Stimulated activated CD4-positive, alpha-beta T cell treated with anti-CD3 and anti-CD28 coated beads, Interleukin-15, amount 100 ng/mL, for 1 hour (primary cell): ENCODE results near the gene IDH2.

Experiments used
- DNase-seq, 2 donors: peaks; one replicate each; pipeline ENCODE4 v3.0.0-alpha.2; 2020; ENCODE audit warnings: low read depth in 1 of 2, low spot score in 1 of 2

The IDH2 gene

DNA sequence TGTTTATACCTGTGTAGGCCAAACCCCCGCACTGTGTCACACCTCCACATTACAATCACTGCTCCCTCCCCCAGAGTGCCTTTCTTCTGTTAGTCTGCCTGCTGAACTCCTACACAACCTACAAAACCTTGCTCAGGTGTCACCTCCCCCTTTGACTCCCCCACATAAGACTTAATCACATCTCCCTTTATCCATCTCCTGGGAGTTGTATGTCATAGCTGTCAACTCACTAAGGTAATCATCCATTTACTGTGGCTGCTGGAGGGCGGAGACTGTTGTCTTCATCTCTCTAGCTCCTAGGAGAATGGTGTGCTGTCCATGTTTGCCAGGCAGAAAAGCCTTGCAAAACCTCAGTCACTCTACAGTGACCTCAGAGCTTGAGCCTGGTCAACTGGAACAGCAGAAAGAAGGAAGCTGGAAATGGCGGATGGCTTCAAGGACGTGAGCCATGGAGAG lies 57.3 kb downstream of the IDH2 start:
- no peak for DNase-seq

DNA sequence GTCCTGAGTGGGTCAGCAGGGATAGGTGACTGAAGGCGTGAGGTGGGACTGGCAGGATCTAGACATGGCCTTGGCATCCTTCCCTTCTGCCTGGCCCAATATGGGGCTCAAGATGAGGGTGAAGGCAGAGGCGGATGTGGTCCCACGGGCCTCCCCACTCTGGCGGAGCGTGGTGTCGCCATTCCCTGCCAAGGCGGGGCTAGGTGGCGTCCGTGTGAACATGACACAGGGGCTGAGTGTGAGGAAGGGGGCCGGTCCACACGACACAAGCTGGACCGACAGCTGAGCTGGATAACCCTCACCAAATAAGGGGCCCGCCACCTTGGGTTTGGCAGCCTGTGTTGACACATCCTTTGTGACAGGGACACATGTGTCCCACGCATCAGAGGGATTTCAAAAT lies 58.1 kb downstream of the IDH2 start:
- no peak for DNase-seq

DNA sequence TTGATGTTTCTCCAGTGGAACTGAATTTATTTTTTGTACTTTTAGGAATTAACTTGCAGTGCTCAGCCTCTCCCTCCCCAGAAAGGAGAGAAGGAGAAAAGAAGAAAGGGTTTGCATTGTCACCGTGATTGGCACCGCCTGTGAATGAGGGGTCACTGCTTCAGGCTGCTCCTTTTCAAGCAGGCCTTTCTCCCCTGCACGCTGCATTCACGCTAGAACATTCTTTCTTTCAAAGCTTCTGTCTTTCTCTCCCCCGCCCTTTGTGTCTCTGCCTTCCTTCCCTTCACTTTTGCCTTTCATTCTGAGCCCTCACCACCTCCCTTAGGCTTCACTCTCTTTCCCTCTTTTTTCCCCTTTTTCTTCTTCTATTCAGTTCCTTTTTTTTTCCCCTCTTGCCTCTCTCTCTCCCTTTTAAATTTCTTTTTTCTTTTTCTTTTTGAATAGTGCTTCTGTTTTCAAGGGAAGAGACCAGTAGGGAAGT lies 58.7 kb downstream of the IDH2 start:
- no peak for DNase-seq

DNA sequence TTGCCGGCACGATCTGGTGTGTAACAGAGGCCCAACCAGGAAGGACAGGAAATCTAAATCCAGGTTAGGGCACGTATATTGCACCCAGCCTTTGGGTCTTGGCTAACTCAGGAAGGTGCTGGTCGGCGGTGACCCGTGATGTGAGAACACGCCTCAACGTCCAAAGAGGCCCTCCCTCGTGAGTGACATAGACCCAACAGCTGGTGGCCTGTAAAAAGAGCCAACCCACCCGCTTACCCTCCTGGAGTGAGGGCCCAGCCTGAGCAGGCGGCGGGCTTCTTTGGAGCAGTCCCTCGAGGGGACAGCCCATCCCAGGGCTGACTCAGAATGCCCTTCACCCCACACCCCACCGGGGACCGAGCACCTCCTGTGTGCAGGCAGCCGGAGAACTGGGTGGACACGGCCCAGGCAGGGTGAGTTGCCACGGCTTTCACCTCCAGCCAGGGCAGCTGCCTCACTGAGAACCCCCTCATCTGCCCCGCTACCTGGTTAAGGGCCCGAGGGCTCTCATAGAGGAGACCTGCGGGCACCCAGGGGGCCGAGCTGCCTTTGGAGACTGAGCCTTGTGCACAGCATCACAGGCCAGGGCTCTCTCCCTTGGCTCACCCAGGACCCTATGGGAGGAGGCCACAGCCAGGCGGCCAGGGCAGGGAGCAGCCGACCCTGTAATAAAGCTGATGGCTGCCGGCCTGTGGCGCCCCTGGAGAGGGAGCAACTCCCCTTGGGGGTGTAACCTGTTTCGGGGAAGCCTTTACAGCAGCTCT lies 59.3 kb downstream of the IDH2 start:
- no peak for DNase-seq

DNA sequence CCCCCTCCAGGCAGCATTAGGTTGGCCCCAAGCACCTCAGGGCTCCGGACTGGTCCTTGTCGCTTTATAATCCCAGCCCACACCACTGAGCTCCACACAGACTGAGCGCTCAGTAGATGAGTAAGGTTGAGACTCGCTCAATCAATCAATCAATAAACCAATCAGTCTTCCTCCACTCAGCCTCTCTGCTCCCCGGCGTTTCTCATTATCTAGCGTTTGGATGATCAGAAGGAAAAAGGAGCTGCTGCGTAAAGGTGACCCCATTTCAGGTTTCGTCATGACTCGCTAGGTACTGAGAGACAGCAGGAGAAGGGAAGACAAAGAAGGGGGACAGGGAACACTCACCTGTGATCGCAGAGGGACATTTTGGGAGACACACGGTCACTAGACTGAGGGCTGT lies 59.9 kb downstream of the IDH2 start:
- no peak for DNase-seq

DNA sequence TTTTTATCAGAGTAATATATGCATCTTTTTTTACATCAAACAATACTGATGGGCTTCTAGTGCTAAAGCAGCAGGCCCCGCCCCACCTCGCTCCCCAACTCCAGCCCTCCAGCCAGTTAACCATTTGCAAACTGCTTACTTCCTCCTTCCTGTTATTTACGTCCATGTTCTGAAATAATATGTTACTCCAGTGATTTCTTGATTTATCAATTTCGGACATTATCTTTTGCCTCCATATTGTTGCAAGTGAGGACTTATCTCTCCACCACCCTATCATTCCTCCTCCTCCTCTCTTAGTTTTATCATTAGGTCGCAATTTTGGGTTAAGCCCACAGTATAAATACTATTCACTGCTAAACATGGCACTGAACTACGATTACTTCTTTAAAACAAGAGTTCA lies 61.6 kb downstream of the IDH2 start:
- DNase-seq: no peak

DNA sequence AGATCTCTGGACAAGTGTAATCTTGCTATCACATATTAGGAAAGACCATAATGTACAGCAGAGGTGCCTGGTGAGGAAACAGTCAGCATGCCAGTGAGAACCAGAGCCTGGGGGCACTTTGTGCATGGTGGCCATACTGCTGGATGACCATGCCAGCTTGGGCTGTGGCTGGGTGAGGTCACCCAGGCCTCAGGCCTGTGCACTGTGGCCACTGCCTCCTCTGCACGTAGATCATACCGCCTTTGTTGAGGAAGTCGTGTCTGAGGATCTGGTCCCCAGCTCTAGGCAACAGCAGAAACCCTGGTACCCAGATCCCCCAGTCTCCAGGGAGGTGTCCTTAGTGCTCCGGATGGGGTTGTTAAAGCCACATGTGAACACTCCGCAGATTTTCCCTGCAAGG lies 62.3 kb downstream of the IDH2 start:
- no peak for DNase-seq

DNA sequence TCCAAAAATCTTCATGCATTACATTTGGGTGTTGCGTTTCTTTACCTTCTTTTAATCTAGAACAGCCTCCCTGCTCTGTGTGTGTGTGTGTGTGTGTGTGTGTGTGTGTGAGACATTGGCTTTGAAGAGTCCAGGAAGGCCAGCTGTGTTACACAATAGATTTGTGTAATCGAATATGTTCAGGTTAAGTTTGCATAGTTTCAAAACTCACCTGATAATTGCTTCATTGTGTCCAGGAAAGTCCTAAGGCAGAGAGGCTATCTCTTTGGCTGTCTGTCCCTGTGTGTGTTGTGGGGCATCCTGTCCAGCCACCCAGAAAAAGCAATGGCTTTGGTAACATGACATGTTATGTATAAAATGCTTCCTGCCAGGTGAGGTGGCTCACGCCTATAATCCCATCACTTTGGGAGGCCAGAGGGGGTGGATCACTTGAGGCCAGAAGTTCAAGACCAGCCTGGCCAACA lies 63.6 kb downstream of the IDH2 start:
- DNase-seq: no peak

DNA sequence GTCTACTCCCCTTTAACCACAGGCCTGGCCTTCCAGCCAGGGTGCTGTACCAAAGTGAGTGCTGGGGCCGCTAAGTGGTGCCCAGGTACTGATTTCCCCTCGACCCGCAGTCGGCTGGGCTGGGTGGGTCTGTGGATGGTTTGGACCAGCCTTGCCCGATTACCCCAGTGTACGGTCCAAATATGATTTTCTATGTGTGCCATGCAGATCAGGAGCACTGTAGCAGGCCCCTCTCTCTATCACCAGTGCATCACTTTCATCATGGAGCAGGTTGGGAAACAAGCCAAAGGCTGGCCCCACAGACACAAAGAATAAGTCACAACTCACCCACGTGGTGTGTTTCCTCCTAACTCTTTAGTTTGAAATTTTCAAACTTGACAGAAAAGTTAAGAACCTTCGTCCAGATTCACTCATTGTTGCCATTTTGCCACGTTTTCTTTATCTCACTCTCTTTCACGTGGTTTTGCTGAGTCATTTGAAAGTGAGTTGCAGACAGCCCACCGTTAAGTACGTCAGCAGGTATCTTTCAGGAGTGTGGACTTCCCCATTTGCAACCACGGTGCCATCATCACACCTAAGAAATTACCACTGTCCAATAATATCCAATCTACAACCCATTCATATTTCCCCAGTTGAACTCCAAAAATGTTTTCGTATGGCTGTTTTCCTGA lies 64.2 kb downstream of the IDH2 start:
- DNase-seq: no peak

DNA sequence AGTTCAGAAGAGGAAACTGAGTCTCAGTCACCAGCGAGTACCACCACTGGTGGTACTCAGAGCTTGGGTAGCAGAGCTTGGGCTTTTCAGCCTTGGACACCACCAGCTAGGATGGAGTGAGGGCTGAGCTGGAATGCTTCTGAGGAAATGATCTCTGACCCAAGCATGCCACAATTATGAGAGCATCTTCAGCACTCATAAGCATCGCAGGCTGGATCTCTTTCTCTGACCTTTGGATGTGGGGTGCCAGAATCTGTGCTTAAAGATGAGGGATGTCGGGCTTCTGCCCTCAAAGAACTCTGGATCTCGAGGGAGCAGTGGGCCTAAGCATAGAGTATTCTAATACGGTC lies 64.8 kb downstream of the IDH2 start:
- no peak for DNase-seq

DNA sequence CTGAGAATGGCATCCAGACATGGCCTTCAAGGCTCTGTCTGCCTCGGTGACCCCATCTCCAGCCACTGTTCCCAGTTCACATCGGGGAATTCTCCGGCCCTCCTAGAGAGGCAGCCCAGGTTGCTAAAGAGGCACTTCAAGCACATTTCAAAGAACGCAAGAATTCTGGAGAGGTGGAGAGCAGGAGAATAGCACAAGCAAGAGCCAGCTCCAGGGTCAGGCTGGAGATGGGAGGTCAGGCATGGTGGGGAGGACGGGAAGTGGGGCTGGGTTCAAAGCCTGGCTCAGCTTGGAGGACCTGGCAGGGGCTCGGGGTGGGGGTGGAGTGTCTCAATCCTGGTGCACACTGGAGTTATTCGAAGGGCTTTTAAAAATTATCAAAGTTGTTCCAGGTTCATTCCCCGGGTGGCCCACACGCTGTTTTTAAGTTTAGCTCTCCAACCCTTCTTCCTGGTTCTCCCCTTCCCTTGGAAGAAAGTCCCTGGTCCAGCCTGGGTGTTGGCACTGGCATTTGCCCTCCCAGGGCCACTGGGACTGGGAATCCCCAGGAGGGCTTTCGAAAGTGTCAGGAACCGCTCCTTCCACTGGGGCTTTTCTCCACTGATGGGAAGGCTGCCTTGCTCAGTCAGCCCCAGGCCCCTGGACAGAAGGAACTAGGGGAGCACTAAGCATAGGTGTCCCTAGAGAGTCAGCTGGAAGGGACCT lies 65.3 kb downstream of the IDH2 start:
- DNase-seq: no peak

DNA sequence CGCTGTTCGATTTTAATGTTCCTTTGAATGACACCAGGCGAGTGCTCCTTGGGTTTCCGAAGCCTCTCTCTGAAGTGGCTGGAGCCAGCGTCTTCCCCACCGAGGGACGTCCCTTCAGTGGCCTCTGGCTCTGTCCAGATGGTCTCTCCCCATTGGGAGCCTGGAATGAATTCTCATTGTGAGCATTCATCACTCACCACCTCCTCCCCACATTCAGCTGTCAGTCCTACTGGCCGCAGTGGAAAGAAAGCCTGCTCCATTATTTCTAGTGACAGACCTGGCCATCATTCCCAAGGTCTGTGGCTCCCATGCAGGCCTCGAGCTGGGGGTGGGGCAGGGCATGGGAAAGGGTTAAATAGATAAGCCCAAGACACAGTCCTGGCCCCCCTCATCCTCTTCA lies 65.9 kb downstream of the IDH2 start:
- no peak for DNase-seq

DNA sequence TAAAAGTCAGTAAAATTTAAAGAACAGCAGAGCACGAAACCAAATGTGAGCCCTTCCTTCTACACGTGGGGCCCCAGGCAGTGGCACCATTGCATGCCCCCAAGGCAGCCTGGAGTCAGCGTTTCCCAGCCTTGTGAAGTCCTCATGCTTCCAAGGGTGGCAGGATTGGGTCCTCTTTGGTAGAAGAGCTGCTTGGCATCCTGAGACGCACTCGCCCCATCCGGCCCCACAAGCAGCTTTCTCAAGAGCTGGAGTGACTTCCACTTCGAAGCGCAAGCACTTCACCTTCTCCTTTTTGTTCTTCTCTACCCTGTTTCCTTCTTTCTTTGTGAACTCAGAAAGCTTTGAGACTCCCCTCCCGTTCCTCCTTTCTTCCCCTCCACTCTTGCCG lies 66.4 kb downstream of the IDH2 start:
- no peak for DNase-seq

DNA sequence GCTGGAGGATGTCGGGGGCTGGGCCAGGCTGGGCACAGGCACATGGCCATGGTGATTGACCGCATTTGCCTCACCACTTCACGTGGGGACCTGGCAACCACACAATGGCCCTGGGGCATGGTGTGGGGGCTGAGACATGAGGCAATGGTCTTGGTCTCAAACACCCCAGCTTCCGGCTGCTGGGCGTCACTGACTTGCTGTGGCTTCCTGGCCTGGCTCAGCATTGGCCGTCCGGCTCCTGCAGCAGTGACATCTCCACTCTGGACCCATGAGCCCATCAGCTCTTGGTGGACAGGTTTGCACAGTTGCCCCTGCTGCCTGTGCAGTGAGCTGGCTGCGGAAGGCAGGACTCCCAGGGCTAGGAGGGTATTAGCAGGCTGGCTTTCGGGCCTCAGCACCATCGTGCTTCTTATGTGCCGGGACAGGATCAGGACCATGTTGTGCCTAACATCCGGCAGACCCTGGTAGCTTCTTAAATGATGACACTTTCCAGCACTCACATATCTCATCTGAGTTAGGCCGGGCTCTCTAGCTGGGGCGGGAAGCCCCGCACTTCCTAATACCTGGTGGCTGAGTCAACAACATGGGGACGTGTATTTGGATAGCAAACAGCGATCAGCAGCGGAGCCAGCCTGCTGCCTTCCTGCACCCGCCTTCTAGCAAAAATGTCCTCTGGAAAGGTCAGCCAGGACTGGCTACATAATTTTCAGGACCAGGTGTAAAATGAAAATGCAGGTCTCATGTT lies 67.0 kb downstream of the IDH2 start:
- no peak for DNase-seq

DNA sequence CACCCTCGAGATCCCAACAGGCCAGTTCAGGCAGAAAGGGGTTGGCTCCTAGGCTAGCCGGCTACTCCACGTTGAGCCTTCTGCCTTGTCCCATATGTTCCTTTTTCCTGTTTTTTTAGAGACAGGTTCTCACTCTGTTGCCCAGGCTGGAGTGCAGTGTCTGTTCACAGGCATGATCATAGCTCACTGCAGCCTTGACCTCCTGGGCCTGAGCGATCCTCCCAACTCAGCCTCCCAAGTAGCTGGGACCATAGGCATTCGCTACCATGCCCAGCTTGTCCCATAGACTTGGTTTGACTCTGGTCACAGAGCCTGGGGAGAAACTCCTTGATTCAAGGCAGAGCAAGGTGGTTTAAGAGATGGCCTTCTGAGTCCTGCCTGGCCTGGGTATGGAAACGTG lies 68.8 kb downstream of the IDH2 start:
- DNase-seq: no peak
